ENCODE measurements around the gene CGREF1.

DNA sequence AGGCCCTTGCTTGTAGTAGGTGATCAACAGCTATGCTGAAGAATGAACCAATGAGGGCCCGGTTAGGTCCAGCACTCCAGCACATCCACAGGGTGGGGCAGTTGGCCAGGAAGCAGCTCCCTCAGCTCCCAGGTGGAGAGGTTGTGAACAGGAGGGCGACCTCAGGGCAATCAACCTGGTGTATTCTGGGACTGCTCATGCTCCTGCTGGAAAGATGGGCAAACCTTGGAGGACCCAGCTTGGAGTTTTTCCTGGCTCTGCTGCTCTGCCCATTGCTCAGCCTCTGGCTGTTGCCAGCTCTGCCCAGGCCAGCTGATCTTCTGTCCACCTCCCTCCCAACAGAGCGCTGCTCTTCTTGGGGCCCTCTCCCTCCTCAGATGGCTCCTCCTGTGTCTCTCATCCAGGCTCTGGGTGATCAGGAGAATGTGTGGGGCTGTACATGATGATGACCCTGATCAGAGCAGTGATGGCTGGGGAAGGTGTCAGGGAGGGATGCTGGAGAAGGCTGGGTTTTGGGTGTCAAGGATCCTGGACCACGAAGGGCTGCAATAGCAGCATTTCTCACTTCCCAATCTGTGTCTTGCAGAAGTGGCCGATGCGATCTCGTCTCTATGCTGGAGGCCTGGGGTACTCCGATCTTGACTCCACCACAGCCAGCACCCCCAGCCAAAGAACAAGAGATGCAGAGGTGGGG is 33.3 kb upstream of the CGREF1 start:
- TF ChIP-seq CTCF (IDR thresholded peaks at IDR 0.05) (no peak), POLR2A (IDR thresholded peaks at IDR 0.05) (no peak)

All from body of pancreas (tissue), 4 donors.